DMS79 treated with DMSO at 0.1 percent for 48 hours (cell line): ENCODE results near the gene ARL5B.

ENCODE experiments used
- DNase-seq: peaks from one replicate; lab custom pipeline; 2025; lab: John Stamatoyannopoulos, UW

Gene ARL5B

DNA sequence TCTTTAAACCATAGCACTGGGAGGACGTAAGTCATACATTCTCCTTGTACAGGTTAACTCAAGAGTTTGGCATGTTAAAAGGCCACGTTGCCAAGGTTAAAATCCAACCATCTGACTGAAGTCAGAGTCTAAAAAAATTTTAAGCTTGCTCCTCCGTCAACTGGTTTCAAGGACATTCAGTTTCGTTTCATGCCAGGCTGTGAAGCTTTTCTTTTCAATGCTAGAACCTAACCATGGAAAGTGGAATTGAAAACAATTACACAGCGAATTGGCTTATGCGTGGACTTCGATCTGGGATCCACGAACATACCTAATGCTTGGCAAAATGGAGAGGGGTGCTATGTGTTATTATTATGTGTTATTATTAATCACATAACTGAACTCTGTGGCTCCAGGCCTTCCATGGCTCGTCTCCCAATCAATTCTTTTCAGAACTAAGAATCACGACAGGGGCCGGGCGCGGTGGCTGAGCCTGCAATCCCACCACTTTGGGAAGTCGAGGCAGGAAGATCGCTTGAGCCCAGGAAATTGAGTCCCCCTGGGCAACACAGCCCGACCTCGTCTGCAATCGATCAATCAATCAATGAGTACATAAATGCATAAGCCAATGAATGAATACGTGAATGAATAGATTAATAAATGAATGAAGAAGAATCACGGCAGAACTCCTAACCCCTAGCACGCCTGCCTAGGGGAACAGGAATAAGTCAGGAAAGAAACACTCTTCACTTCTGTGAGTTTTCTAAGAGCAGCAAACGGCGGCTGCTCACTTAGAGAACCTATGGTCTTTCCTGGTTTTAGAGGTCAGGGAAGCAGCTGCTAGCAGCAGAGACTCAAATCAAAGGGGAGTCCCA, 733 bp upstream of the ARL5B start:
- DNase-seq: no peak

DNA sequence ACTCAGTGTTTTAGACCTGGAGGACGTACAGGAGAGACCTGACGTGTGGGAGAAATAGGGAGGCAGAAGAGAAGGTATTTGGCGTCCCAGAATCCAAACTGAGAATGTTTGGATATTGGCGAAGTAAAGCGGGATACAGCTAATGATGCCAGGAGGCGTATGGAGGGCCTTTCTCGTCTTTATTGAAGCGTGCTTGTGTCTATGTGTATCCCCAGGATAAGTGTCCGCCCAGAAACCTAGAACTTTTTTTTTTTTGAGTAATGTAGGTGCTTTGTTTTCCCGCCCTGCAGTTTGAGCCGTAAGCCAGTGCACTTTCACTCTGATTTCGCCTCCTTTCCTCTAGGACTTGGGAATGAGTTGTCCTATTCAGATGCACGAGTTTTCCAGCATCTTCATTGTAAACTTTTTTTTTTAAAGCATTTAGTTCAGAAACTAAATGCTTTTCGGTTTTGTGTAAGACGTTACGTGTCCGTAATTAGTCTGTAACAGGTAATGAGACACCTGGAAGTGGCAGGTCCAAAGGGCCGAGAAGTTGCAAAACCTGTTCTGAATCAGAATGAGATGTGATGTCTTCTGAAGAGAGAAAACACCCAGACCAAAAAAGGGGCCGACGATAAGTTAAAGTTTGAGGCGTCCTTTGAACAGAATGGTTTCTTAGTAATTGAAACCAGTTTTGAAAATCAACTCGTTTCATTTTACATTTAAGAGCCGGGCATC, 746 bp downstream of the ARL5B start:
- peak; percentile 52 for DNase-seq

DNA sequence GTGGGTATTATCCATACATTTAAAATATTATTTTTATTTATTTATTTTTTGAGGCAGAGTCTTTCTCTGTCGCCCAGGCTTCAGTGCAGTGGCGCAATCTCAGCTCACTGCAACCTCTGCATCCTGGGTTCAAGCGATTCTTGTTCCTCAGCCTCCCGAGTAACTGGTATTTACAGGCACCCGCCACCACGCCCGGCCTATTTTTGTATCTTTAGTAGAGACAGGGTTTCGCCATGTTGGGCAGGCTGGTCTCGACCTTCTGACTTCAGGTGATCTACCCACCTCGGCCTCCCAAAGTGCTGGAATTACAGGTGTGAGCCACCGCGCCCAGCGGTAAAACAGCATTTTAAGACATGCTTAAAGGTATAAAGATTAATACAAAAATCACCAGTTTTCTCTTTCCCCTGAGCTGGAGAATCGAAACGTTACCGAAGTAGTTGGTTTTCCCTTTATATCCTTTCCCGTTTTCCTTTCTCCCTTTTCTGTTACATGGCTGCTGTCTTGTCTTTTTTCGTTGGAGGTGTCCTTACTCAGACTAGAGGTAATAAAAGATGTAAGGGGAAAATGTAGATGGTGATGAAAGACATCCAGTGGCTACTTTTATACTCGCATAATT, 1.7 kb downstream of the ARL5B start:
- DNase-seq: no peak

DNA sequence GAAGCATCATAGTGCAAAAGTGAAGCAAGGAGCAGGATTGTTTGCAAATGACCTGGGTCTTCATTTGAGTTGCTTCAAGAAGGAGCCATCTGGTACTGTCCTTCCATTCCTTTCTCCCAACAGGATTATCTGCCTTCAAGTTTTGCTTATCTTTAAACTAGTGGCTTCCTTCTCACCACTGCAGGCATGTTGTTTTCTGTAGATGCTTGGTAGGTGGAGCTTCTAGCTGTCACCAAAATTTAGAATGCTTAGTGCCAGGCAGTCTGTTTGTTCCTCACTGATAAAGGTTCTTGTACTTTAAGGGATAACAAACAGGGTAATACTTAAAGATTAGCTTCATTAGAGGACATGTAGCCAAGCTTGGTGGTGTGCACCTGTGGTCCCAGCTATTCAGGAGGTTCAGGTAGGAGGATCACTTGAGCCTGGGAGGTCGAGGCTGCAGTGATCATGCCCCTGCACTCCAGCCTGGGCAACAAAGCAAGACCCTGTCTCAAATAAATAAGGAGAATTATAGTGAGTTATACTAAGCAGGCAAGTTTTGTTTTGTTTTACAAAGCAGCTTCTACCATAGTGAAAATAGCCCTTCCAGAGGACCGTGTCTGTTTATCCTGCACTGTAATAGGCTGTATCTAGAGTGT, 5.7 kb downstream of the ARL5B start:
- no peak for DNase-seq

DNA sequence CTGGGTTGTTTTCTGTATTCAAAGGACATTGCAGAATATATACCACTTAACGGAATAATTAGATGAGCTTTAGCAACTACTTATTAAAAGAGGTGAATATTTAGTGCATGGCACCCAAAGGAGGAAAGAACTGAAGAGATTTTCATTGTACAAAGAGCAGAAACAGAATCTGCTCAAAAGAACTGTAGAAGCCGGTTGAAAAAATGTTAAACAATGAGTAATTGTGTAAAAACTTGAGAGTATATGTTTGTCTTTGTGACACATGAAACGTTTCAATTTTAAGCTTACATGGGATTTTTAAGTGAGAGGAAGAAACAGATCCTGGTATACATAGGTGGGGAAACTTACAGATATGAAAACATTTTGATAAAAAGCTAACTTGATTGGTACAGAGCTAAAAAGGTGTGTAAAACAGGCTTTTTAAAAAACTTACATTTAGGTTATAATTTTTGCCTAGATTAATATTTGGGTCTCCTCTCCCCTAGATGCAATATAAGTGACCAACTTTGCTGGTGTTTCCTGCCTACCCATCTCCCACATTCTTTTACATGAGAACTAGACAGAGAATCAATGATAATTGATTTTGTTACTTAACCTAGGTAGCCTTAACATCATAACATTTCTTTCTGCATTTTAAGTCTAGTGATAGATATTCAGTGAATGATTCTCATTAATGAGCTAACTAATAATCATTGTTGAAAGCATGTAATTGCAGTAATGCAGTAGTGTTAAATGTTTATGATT, 6.8 kb downstream of the ARL5B start:
- DNase-seq: no peak

DNA sequence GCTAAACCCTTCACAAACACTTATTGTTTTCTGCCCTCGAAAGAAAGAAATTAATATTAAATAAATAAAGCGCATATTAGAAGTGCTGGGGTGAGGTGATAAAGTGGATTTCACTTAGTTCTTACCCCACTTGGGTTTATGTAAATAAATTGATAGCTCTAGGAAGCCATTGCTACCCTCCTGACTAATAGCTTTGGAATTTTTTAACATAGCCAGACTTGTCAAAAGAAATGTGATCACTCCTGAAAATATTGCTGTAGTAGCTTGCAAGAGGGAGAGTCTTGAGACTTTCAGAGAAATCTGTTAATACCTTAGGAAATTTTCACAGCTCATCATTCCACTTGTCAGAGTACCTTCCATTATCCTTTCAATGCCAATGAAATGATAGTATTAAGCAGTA, 7.6 kb downstream of the ARL5B start:
- DNase-seq: no peak

DNA sequence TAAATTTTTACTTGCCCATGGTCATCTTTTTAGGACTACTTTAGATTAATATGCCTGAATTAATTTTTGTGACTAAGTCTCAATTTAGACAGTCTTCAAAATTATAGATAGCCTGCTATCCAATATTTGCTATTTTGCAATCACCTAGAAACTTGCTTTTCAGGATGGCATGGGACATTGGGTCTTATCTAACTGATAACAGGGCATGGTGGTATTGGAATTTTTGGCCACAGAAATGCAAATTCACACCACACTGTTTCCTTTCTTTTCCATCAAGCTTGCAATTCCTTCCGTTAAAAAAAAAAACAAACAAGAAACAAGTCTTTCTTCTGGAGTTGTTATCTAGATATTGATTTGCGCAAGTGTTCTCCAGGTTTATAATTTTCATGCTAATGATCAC, 8.8 kb downstream of the ARL5B start:
- DNase-seq: no peak

DNA sequence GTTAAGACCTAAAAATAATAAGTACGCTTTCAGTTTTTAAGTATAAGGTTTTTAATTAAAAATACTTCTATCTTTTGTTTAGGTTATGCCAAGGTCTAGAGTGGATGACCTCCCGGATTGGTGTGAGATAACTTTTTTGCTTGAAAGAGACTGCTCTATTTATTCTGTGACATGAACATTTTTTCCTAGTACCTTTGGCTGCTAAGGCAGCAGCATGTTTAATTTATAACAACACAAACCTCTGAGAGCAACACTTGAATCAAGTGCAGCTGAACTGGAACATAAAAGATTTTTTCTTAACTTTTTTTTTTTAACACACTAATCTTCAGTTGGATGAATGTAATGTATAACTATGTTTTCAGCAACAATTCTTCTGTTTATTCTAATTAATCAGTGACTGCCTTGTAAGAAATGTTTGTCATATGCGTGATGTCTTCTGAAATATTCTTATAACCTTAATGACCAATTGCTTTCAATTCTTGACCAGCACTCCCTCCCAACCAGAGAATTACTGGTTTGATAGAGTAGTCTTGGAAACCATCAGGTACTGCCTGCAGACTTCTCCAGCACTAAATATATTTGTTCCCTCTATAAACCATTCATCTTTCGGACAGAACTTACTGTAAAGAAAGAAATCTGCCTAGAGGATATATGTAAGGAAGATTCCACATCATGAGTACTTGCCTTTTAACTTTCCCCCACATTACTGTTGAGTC, 16.0 kb downstream of the ARL5B start:
- no peak for DNase-seq

DNA sequence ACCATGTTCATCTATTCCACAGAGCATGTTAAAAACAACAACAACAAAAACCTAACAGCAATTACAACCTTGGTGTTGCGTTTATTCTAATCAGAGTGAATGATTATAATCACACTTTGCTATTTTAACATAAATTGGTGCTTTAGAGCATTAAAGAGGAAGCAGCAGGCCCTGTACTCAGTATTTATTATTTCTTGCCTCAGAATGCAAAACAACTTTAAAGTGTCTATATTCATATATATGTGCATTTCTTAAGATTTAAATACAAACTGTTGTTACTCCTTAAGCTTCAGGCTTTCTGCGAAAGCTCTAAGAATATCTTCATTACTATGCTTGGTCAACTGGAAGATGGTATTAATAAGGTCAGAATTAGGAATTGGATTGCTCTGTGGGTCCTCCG, 21.5 kb downstream of the ARL5B start:
- no peak for DNase-seq

DNA sequence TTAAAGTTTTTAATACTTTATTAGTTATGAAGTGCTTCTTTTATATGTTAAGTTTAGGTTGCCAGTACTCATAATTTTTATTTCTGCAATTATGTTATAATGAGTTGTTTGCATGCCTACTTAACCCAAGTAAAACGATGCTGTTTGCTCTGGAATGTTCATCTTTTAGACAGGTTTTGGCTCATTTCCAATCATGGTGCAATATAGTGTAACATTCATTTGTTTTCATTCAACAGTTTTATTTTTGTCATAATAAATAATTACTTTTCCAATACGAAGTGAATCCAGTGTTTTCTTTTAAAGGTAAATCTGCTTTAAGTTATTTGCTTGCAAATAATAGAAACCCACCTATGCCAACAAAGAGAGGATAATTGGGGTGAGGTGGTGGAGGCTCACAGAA, 22.1 kb downstream of the ARL5B start:
- DNase-seq: no peak

DNA sequence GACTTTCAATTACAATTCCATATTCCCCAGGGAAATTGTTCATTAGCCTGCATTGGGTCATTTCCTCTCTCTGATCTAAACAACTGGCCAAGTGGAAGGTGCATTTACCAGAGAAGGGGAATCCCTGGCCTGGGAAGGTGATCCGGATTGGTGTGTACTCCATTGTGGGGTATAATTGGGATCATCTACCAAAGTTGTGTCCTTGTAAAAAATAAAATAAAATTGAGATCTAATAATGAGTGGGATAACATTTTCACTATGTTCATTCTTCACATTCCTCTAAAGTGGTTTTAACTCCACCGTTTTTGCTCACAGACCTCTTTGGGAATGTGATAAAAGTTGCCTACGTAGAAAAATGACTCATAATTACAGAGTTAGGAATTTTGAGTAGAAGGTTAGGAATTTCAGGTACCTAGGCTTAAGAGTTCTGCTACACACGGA, 22.8 kb downstream of the ARL5B start:
- DNase-seq: no peak

DNA sequence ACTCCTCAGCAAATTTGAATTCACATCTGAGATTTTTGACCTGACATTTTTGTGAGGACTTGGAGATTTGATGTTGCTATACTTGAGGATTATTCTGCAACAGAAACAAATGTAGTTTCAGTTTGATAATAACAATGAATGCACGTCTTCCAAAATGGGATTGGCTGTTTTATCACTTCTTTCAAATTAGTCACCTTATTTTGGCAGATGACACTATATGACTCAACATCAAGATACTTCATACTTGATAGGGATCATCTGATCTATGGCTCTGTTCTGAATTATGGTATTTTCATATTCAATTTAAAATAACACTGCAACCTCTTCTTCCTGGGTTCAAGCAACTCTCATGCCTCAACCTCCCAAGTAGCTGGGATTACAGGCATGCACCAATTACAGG, 24.2 kb downstream of the ARL5B start:
- DNase-seq: no peak

DNA sequence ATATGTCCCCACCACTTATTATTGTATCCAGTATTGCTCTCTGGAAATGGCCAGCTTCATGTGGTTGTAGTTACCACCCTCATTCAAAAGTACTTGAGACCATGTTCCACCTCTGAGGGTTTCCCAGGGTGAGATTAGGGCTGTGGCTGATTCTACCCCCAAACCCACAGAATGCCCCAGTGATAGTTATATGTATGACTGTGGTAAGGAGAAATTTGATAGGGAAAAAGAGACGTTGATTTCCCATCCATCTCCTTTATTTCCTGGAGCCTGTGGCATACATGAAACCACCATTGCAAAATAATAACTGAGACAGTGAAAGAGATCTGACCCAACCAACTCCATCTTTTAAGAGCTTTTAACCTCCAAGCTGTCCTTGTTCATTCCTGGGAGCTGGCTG, 25.2 kb downstream of the ARL5B start:
- no peak for DNase-seq

DNA sequence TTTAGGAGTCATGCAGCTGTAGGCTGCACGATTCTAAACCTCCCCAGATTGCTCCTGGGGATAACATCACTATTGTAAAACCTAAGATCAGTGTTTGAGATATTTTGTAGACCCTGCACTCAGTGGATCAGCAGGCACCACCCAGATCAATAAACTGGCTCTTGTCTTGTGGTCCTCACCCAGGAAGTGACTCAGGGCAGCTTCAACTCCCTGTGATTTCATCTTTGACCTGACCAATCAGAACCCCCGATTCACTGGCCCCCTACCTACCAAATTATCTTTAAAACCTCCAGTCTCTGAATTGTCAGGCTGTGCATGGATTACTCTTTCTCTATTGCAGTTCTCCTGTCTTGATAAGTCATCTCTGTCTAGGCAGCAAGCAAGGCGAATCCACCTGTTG, 25.7 kb downstream of the ARL5B start:
- DNase-seq: no peak

DNA sequence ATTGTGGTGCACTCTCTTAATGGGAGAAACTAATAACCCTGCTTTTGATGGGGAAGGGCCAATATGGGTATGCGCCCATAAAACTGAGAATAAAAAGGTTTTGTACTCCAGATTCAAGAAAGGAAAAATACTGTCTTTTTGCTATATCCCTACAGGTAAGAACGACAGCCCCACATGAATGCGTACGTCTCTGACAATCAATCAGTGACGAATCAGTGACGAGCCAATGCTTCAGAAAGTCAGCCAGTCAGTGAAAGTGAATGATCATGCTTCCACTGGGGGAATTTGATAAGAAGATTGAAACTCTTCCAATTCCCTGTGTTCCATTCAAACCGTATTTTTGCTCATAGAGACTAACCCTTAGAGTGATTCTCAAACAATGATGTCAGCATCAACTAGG, 26.3 kb downstream of the ARL5B start:
- no peak for DNase-seq

DNA sequence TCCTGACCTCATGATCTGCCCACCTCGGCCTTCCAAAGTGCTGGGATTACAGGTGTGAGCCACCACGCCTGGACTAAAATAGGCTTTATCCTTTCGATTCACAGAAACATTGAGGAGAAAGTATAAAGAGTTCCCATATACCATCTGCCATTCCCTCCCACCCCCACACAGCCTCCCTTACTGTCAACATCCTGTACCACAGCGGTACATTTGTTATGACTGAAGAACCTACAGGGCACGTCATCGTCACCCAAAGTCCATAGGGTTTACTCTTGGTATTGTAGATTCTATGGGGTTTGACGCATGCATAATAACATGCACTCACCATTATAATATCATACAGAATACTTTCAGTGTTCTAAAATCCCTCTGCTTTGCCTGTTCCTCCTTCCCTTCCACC, 28.0 kb downstream of the ARL5B start:
- DNase-seq: no peak

DNA sequence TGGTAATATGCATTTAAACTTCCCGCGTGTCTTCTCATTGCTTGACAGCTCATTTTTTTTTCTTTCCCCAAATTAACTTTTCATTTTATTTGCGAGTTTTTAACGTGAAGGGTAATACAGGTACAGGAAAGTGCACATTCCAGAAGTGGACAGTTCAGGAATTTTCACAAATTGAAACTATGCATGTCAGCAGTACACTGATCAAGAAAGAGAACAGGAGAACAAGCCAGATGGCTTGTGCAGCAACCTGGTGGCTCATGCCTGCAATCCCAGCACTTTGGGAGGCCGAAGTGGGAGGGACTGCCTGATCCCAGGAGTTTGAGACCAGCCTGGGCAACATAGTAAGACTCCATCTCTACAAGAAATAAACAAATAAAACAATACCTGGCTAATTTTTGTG, 28.5 kb downstream of the ARL5B start:
- DNase-seq: no peak

DNA sequence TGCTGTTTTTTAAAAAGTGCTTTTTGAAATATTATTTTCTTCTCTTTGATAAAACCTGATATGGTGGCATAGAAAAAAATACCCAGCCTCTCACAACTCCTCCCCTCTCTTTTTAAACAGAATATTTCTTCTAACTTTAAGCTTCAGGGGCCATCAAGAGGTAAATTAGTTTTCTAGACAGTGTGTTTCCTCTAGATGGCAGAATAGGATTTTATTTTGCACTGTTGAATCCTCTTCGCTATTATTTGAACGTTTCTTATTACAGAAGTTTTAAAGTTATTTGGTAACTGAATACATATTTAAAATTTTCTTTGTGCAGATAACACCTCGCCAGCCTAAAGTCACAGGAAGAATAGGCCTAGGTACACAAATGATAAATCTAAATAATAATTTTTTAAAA, 30.3 kb downstream of the ARL5B start:
- no peak for DNase-seq

DNA sequence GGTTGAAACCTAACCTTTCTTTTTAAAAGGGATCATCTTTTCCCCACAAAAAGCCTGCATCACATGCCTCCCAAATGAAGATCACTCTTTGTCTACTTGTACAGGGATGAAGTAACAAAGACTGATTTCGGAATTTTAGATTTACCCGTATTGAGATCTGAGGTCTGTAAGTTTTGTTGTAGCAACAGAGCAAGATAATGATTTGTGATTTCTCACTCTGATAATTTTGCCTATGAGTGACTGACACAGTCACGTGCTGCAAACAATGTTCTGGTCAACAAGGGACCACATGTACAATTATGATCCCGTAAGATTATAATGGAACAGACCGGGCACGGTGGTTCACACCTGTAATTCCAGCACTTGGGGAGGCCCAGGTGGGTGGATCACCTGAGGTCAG, 31.3 kb downstream of the ARL5B start:
- no peak for DNase-seq

DNA sequence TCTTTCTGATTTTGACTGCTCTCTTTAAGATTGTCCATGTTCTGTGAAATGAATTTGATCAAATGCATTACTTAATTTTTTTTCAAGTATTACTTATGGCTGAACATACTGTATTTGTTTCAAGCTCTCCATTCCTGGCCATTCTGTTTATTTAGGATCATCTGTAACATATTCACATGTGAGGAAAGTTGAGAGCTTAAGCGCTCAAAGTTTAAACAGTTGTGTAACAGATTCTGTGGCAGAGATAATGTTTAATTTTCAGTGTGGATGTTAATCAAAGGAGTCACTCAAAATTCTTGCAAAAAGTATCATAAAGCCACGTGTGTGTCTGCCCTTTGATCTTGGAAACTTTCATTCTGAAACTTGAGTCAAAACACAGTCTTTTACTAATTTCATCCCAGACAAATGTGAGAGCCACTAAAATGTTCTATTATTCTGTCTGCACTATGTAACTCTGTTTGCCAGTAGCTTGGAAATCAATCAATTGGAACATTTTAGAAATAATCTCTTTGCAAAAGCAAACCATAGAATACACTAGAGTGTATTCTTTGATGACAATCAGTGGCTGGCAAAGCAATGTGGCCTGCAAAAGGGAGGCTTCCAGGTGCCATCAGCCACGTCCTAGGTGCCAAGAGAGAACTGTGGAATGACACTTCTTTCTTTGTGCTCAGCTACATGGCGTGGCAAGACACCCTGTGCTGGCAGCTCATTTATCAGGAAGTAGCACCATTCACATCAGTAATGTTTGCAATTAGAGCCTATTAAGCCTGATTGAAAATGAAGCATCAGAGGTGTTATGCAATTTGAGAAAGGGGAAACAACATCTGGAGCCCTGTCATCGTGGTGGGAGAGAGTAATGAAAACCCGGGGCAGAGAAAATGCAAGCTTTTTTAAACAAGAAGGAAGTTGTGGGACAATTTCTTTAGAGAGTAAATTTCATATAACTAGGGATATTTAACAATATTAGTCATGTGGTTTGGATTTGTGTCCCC, 40.9 kb downstream of the ARL5B start:
- DNase-seq: no peak
